Endothelial cell (in vitro differentiated cells): ENCODE results near the gene TXNL4A. TPM values are rescaled to one million over a fixed set of nuclear protein-coding genes. Genes with fewer than 3 reads are reported as not detected.
"Not testable (repeated sequence)": the region's sequence is repeated elsewhere in the genome, so short reads cannot be mapped to it uniquely, and the experiment has no call there.

ENCODE experiments used
- DNase-seq: peaks from one replicate; pipeline ENCODE4 v3.0.0; 2021; ENCODE audit warnings: low spot score
- H3K27ac Mint-ChIP-seq: one replicate; pipeline ENCODE4 v1.8.0; 2021; ENCODE audit warnings: mixed read lengths, inconsistent platforms; ENCODE audit not compliant: unreplicated experiment
- H3K27me3 Mint-ChIP-seq: one replicate; pipeline ENCODE4 v1.8.0; 2021; ENCODE audit warnings: mild to moderate bottlenecking, moderate library complexity, mixed read lengths, inconsistent platforms; ENCODE audit not compliant: unreplicated experiment
- H3K36me3 Mint-ChIP-seq: one replicate; pipeline ENCODE4 v1.8.0; 2021; ENCODE audit warnings: mild to moderate bottlenecking, low read depth, mixed read lengths, inconsistent platforms; ENCODE audit not compliant: unreplicated experiment
- H3K4me1 Mint-ChIP-seq: one replicate; pipeline ENCODE4 v1.8.0; 2021; ENCODE audit warnings: mild to moderate bottlenecking, mixed read lengths, inconsistent platforms; ENCODE audit not compliant: unreplicated experiment
- H3K4me3 Mint-ChIP-seq: one replicate; pipeline ENCODE4 v1.8.0; 2021; ENCODE audit warnings: mild to moderate bottlenecking, mixed read lengths, inconsistent platforms; ENCODE audit not compliant: unreplicated experiment
- H3K9me3 Mint-ChIP-seq: one replicate; pipeline ENCODE4 v1.8.0; 2021; ENCODE audit warnings: mixed read lengths, inconsistent platforms; ENCODE audit not compliant: unreplicated experiment
- CTCF ChIP-seq: fragments of 200-600 bp; sonication (generic); IDR thresholded peaks from one replicate; pipeline ENCODE4 v1.5.0; 2021; ENCODE audit warnings: antibody characterized with exemption; ENCODE audit not compliant: unreplicated experiment
- total RNA-seq: library from RNA; stranded (reverse); fragmentation: NEBNext Ultra II Directional; extraction: Animal tissue kit (Norgen Biotek cat#: 25700); gene quantifications from one replicate; pipeline ENCODE4 v1.2.1, GENCODE V29; 2021; ENCODE audit not compliant: unreplicated experiment

The TXNL4A gene
- total RNA-seq, 1 donor from 2014 or later = 86.8 TPM

DNA sequence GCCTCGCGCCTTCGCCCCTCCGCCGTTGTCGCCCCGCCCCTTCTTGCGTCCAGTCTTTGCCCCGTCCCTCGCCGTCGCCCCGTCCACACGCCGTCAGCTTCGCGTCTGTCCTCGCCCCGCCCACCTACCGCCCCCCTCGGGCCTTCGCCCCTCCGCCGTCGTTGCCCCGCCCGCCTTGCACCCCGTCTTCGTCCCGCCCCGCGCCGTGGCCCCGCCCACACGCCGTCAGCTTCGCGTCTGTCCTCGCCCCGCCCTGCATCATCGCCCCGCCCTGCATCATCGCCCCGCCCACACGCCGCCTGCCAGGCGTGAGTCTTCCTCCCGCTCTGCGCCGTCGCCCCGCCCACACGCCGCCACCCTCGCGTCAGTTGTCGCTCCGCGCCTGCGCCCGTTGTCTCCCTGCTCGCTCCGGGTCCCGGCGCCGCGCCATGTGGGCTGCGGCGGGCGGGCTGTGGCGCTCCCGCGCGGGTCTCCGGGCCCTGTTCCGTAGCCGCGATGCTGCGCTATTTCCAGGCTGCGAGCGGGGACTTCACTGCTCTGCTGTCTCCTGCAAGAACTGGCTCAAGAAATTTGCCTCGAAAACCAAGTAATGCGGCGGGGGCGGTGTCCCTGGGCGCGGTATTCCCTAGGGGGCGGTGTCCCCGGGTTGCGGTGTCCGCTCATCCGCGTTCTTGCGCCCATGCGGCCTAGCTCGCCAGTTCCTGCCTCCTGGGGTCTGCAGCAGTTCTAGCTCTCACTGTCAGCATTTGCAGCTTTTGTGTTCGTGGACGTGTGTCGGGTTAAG is 45.9 kb upstream of the TXNL4A start, which contains the start of gene RBFA:
RBFA (plus strand) TSS at position 367 of the 784 bp plus-strand sequence; CDS start at position 429, 62 bp downstream.
- H3K4me1 Mint-ChIP-seq = peaks cover 21% of the 10 kb centered on the region

DNA sequence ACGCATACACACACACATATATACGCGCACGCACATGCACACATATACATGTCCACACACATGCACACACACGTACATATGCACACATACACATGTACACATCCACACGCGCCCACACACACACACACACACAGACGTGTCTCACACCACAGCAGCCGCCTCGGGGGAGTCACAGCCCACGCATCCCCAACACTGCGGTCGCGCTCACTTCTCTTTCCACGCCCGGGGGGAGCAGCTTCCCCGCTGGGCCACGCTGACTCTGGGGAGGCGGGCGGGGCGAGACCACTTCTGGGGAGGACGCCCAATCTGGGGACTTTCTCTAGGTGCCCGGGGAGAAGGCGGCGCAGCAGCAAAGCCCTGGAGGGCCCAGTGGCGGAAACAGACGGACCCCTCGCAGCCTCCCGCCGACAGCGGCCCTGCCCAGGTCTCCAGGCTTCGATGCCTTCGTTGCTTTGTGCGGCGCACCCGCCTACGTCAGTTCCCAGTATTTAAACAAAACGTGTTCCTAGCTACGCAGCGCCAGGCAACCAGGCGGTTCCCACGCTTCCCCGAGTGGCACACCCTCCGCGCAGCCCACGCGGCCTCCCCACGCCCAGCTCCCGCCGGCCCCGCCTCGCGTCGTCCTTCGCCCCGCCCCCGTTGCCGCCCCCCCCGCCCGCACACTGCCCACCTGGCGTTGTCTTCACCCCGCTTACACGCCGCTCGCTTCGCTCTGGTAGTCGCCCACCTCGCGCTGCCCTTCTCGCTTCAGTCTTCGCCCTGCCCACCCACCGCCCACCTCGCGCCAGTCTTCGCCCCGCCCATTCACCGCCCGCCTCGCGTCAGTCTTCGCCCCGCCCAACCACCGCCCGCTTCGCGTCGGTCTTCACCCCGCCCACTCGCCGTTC is 45.1 kb upstream of the TXNL4A start:
- H3K27ac Mint-ChIP-seq = peak overlapping the region; percentile 85
- peaks cover 21% of the 10 kb centered on the region for H3K4me1 Mint-ChIP-seq
- H3K36me3 Mint-ChIP-seq = peaks cover 8% of the 10 kb centered on the region
- DNase-seq = no peak
- H3K4me3 Mint-ChIP-seq = peak overlapping the region; percentile 91
- no peak for TF ChIP-seq CTCF
- peaks cover 16% of the 10 kb centered on the region for H3K27me3 Mint-ChIP-seq
- no peaks in the 10 kb centered on the region for H3K9me3 Mint-ChIP-seq

More for the DNA sequence above, 45.9 kb upstream of the TXNL4A start, which contains the start of gene RBFA:
- peak; percentile 68 for TF ChIP-seq CTCF
- H3K4me3 Mint-ChIP-seq = peak within 1 kb of the TSS; percentile 96
- peak within 1 kb of the TSS; percentile 92 for H3K27ac Mint-ChIP-seq
- peaks cover 16% of the 10 kb centered on the region for H3K27me3 Mint-ChIP-seq
- no peaks in the 10 kb centered on the region for H3K9me3 Mint-ChIP-seq
- peak; percentile 100 for DNase-seq
- peaks cover 13% of the 10 kb centered on the region for H3K36me3 Mint-ChIP-seq

DNA sequence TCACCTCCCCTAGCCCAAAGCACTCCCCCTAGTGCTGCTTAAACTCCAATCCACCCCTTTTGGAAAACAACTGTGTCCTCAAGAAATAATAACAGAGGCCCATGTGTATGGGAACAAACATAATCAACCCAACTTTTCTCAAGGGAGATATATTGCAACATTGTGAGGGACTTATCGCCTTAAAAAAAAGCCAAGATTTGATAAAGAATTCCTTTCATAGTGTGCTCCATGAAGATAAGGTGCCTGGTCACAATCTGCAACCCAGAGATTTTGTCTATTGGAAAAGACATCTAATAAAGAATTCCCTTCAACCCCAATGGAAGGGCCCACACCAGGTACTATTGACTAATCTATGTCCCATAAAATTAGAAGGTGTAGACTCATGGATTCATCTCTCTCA is 41.3 kb upstream of the TXNL4A start:
- peaks cover 2% of the 10 kb centered on the region for H3K36me3 Mint-ChIP-seq
- H3K4me1 Mint-ChIP-seq = peaks cover 7% of the 10 kb centered on the region
- no peak for DNase-seq
- H3K27ac Mint-ChIP-seq = no peak overlapping the region
- no peak overlapping the region for H3K4me3 Mint-ChIP-seq
- H3K27me3 Mint-ChIP-seq = peaks cover 5% of the 10 kb centered on the region
- H3K9me3 Mint-ChIP-seq = peaks cover 12% of the 10 kb centered on the region
- no peak for TF ChIP-seq CTCF

GRCh38 chr18:80027719-80028118 is 39.4 kb upstream of the TXNL4A start:
- H3K27me3 Mint-ChIP-seq, H3K4me1 Mint-ChIP-seq, DNase-seq, H3K27ac Mint-ChIP-seq, H3K36me3 Mint-ChIP-seq, H3K4me3 Mint-ChIP-seq: not testable (repeated sequence)
- H3K9me3 Mint-ChIP-seq = peaks cover 31% of the 10 kb centered on the region

DNA sequence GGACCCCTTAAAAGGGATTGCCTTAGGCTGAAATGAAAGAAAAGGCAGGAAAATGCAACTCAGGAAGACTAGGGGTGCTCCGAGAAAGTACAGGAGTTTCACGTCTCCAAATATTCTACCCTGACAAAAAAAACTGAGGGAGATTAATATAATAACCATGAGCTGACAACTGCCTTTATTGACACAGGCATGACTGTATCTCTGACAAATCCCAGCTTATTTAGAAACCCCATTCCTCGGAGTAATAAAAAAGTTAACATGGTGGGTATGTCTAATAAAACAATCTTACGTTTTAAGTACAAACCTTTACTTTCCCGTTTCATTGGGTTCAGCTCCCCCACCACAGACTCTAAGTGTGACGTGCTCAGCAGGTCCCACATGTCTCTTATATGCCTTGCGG is 38.0 kb upstream of the TXNL4A start:
- TF ChIP-seq CTCF = no peak
- Mint-ChIP-seq H3K9me3 (peaks cover 34% of the 10 kb centered on the region), H3K36me3 (peaks cover 5% of the 10 kb centered on the region), H3K4me1 (no peaks in the 10 kb centered on the region), H3K4me3 (no peak overlapping the region), H3K27ac (no peak overlapping the region), H3K27me3 (no peaks in the 10 kb centered on the region)
- DNase-seq = no peak
